Natural killer cell (primary cell): ENCODE data around the gene SF3B5. TPM values are rescaled to one million over a fixed set of nuclear protein-coding genes. Genes with fewer than 3 reads are reported as not detected.

ENCODE experiments used
- ATAC-seq, 3 donors: fragments of 150-1000 bp in 2 of 3; fragments of 200-7000 bp in 1 of 3; cut with Tn5 transposase; 1 replicate in 1 of 3; 2 replicates in 2 of 3; pipeline ENCODE4 v1.10.0; 2021; ENCODE audit warnings: mild to moderate bottlenecking in 2 of 3, moderate library complexity in 2 of 3
- DNase-seq, 2 donors: peaks; one replicate each; pipeline versions ENCODE4 v3.0.0 to v3.0.0-alpha.2; 2013 to 2021; ENCODE audit warnings: mixed read lengths in 1 of 2
- H3K27ac ChIP-seq: one replicate; pipeline ENCODE4 v1.5.1; 2013; ENCODE audit warnings: mild to moderate bottlenecking, low read length
- H3K27me3 ChIP-seq: one replicate; pipeline ENCODE4 v1.6.1; 2013; ENCODE audit warnings: low read length; ENCODE audit not compliant: control insufficient read depth, insufficient read depth
- H3K36me3 ChIP-seq: one replicate; pipeline ENCODE4 v1.6.1; 2013; ENCODE audit warnings: low read length; ENCODE audit not compliant: control insufficient read depth, insufficient read depth
- H3K4me1 ChIP-seq: one replicate; pipeline ENCODE4 v1.6.1; 2013; ENCODE audit warnings: low read length; ENCODE audit not compliant: control insufficient read depth, insufficient read depth
- H3K4me3 ChIP-seq: one replicate; pipeline ENCODE4 v1.5.1; 2013; ENCODE audit warnings: low read length
- H3K9me3 ChIP-seq: one replicate; pipeline ENCODE4 v1.6.1; 2013; ENCODE audit warnings: low read length; ENCODE audit not compliant: control insufficient read depth, insufficient read depth
- H3K27ac Mint-ChIP-seq, 2 donors: one replicate each; pipeline ENCODE4 v1.8.0; 2022; ENCODE audit warnings: mild to moderate bottlenecking in 2 of 2, mixed read lengths in 2 of 2, moderate library complexity in 1 of 2
- H3K27me3 Mint-ChIP-seq, 2 donors: one replicate each; pipeline ENCODE4 v1.8.0; 2022; ENCODE audit warnings: low read depth in 2 of 2, mixed read lengths in 2 of 2
- H3K36me3 Mint-ChIP-seq: one replicate; pipeline ENCODE4 v1.8.0; 2022; ENCODE audit warnings: mixed read lengths
- H3K4me1 Mint-ChIP-seq, 2 donors: one replicate each; pipeline ENCODE4 v1.8.0; 2022; ENCODE audit warnings: mixed read lengths in 2 of 2
- H3K4me3 Mint-ChIP-seq: one replicate; pipeline ENCODE4 v1.8.0; 2022; ENCODE audit warnings: mild to moderate bottlenecking, moderate library complexity, mixed read lengths
- H3K9me3 Mint-ChIP-seq, 2 donors: one replicate each; pipeline ENCODE4 v1.8.0; 2022; ENCODE audit warnings: mixed read lengths in 2 of 2
- WGBS: methylation state at CpG from one replicate; pipeline ENCODE4 v1.1.7; 2013; ENCODE audit warnings: missing lambda C conversion rate; ENCODE audit not compliant: insufficient coverage; 5-methylcytosine and 5-hydroxymethylcytosine counted together
- intact Hi-C: fragments of 100-400 bp; cut with micrococcal nuclease; formaldehyde crosslinking; loops from one replicate; pipeline ENCODE4 v1.14.2; 2022
- total RNA-seq, 4 donors: library from RNA; stranded (reverse); fragments of 120-200 nt in 1 of 4; gene quantifications; one replicate each; pipeline versions ENCODE4 v1.2.3 to v1.2.4, GENCODE V29; 2013 to 2022
- TF ChIP-seq, protein P1 (sequence below): fragments of 200-600 bp; IDR thresholded peaks from one replicate; pipeline ENCODE4 v1.8.0; 2022; ENCODE audit warnings: antibody characterized with exemption

The SF3B5 gene
- total RNA-seq, 3 donors from 2014 or later (not counting 1 experiment from before 2014, with no cell fraction given) = 122 to 145 (median 122) TPM

DNA sequence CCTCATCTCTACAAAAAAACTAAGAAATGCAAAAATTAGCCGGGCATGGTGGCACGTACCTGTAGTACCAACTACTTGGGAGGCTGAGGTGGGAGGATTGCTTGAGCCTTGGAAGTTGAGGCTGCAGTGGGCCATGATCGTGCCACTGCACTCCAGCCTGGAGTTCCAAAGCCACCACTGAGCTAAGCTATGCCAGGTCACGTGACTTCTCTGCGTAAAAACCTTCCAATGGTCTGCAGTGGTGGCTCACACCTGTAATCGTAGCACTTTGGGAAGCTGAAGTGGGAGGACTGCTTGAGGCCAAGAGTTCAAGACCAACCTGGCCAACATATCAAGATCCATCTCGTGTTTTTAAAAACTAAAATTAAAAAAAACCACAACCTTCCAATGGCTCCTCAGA is 1.7 kb downstream of the SF3B5 start:
- Mint-ChIP-seq H3K36me3 (no peaks in the 10 kb centered on the region), H3K4me3 (peak overlapping the region; percentile 94), H3K27me3 (no peaks in the 10 kb centered on the region), H3K9me3 (no peaks in the 10 kb centered on the region), H3K4me1 (peaks cover 23 to 28% of the 10 kb centered on the region in 2 donors), H3K27ac (peak overlapping the region; percentile 95 to 97)
- 90% methylated on average over 7 of the region's 7 CpGs for WGBS
- no peak for ATAC-seq
- no peak for DNase-seq
- Histone ChIP-seq H3K27me3 (no peaks in the 10 kb centered on the region), H3K4me1 (peaks cover 17% of the 10 kb centered on the region), H3K9me3 (no peaks in the 10 kb centered on the region), H3K27ac (no peak overlapping the region), H3K4me3 (no peak overlapping the region), H3K36me3 (no peaks in the 10 kb centered on the region)
- TF ChIP-seq, protein P1, sequence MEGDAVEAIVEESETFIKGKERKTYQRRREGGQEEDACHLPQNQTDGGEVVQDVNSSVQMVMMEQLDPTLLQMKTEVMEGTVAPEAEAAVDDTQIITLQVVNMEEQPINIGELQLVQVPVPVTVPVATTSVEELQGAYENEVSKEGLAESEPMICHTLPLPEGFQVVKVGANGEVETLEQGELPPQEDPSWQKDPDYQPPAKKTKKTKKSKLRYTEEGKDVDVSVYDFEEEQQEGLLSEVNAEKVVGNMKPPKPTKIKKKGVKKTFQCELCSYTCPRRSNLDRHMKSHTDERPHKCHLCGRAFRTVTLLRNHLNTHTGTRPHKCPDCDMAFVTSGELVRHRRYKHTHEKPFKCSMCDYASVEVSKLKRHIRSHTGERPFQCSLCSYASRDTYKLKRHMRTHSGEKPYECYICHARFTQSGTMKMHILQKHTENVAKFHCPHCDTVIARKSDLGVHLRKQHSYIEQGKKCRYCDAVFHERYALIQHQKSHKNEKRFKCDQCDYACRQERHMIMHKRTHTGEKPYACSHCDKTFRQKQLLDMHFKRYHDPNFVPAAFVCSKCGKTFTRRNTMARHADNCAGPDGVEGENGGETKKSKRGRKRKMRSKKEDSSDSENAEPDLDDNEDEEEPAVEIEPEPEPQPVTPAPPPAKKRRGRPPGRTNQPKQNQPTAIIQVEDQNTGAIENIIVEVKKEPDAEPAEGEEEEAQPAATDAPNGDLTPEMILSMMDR = no peak
- intact Hi-C loops = loop anchor here (2.0 kb wide), 2 partner anchors 39 to 153 kb away; no protein-coding TSS in a partner anchor

DNA sequence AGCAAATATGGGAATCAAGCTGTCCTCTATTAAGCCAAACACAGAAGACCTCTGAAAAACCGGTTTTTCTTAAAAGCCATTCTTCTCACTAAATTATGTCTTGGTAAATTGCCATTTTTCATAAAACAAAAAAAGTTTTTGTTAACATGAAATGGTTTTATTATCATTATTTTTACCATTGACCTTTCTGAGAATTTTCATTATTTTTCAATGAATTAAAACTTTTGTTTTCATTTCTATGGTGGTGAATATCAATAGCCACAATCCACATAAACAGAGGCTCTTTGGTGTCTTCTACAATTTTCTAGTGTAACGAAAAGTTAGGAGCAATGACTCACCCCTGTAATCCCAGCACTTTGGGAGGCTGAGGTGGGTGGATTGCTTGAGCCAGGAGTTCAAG is 2.1 kb downstream of the SF3B5 start:
- H3K27me3 ChIP-seq = no peaks in the 10 kb centered on the region
- WGBS = no CpG with 5 or more reads among the region's 2 CpGs
- Mint-ChIP-seq H3K27me3 (no peaks in the 10 kb centered on the region), H3K9me3 (no peaks in the 10 kb centered on the region), H3K36me3 (no peaks in the 10 kb centered on the region), H3K4me1 (peaks cover 23 to 28% of the 10 kb centered on the region in 2 donors), H3K4me3 (no peak overlapping the region), H3K27ac (no peak overlapping the region)
- DNase-seq = no peak
- no peak overlapping the region for H3K4me3 ChIP-seq
- ATAC-seq = no peak
- H3K36me3 ChIP-seq = no peaks in the 10 kb centered on the region
- TF ChIP-seq, protein P1 = no peak
- intact Hi-C loops = no loop called here
- no peak overlapping the region for H3K27ac ChIP-seq
- peaks cover 17% of the 10 kb centered on the region for H3K4me1 ChIP-seq
- no peaks in the 10 kb centered on the region for H3K9me3 ChIP-seq

DNA sequence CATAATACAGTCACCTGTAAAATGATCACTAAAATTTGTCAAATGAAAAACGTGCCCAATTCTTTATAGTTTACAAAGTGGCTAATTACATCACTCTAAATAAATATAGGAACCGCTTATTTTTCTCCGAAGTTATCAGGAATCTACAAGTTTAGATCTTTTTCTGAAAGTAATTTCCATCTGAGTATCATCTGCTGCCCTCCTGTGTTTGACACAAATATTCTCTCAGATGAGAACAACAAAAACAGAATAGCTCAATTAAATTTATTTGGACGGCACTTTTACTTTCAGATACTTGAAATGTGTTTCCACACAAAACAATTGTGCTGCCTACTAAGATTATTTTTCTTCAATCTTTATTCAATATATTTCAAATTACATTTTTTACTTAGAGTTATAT is 5.0 kb downstream of the SF3B5 start:
- no peak overlapping the region for H3K27ac Mint-ChIP-seq
- H3K9me3 ChIP-seq = no peaks in the 10 kb centered on the region
- no peaks in the 10 kb centered on the region for H3K27me3 ChIP-seq
- H3K4me3 ChIP-seq = no peak overlapping the region
- no peak overlapping the region for H3K27ac ChIP-seq
- ATAC-seq = no peak
- no peak for DNase-seq
- 74% methylated on average over 4 of the region's 4 CpGs for WGBS
- no peaks in the 10 kb centered on the region for H3K36me3 ChIP-seq
- no peak overlapping the region for H3K4me3 Mint-ChIP-seq
- peaks cover 11% of the 10 kb centered on the region for H3K4me1 ChIP-seq
- no peaks in the 10 kb centered on the region for H3K9me3 Mint-ChIP-seq
- no peaks in the 10 kb centered on the region for H3K36me3 Mint-ChIP-seq
- intact Hi-C loops = no loop called here
- H3K27me3 Mint-ChIP-seq = no peaks in the 10 kb centered on the region
- peaks cover 14 to 16% of the 10 kb centered on the region in 2 donors for H3K4me1 Mint-ChIP-seq
- TF ChIP-seq, protein P1 = no peak

DNA sequence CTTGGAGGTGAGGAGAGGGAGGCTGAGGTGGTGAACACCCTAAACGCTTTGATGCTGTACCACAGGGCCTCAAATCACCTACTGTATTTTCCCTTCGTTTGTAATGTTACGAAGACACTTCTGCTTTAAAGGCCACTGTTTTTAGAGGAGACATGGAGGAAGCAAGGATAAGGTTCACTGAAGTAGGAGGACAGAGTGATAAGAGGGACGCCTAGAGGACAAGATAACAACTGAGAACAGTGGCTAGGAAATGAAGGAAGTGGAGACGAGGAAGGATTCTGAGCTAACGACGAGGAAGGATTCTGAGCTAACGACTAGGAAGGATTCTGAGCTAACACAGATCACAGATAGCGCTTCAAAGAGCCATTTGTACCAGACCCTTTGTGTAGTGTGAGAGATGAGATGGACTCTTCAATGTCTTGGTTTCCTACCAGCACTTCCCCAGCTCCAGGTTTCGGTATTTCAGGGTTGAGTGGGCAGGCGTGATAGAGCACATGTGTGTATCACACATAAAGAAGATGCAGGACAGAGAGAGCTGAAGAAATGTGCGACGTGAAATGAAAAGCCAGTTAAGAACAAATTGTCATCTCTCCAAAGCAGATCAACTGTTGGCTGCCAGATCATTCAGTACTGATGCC is 7.5 kb downstream of the SF3B5 start:
- Histone ChIP-seq H3K27ac (no peak overlapping the region), H3K9me3 (no peaks in the 10 kb centered on the region), H3K4me3 (no peak overlapping the region), H3K4me1 (no peaks in the 10 kb centered on the region), H3K27me3 (no peaks in the 10 kb centered on the region), H3K36me3 (no peaks in the 10 kb centered on the region)
- no peaks in the 10 kb centered on the region for H3K4me1 Mint-ChIP-seq
- no peaks in the 10 kb centered on the region for H3K36me3 Mint-ChIP-seq
- TF ChIP-seq, protein P1 = no peak
- ATAC-seq = no peak
- H3K9me3 Mint-ChIP-seq = no peaks in the 10 kb centered on the region
- DNase-seq = no peak
- H3K27me3 Mint-ChIP-seq = no peaks in the 10 kb centered on the region
- no peak overlapping the region for H3K4me3 Mint-ChIP-seq
- intact Hi-C loops = no loop called here
- H3K27ac Mint-ChIP-seq = no peak overlapping the region
- WGBS = 84% methylated on average over 13 of the region's 13 CpGs
